Activated T-cell treated with anti-CD3 and anti-CD28 coated beads for 4 hours (primary cell): ENCODE data around the gene MAGI2.

Experiments
- DNase-seq: peaks from one replicate; pipeline ENCODE4 v3.0.0-alpha.2; 2020

The MAGI2 gene

DNA sequence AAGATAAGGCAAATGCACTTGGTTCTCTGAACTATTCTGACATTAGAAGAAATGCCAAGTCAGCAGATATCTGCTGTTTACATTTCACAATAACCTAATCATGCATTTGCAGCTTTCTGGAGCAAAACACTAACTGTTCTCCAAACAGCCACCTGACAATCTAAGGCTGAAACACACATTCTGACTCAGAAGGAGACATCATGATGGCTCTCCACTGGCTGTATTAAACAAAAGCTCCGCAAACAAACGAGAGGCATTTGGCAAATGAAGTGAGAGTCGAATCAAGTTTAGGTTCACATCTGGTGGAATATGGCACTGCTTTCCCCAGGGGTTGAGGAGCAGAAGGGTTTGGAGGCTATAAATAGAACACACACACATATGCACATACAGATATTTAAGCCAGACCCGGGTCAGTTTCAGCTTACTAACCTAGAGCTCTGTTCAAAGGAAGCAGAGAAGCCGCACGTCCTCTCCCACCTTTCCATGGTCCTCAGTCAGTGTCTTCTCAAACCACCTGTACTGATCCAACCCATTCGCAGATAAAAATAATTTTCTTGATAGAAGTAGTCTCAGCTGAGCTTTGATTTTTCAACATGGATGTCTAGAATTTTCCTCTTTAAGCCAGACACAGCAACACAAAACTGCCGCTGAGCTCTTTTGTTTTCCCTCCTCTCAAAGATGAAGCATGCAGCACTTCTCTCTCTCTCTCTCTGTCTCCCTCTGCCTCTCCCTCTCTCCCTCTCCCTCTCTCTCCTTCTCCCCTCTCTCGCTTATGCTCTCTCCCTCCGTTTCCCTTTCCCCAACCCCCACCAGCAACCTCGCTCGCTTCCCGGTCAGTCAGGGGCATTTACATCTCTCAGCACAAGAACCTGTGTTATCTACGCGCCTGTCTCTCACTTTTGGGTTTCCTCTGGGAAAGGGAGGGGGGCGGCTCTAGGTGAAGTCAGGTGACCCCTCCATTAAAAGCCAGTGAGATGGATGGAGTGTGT is 682.8 kb downstream of the MAGI2 start:
- no peak for DNase-seq

DNA sequence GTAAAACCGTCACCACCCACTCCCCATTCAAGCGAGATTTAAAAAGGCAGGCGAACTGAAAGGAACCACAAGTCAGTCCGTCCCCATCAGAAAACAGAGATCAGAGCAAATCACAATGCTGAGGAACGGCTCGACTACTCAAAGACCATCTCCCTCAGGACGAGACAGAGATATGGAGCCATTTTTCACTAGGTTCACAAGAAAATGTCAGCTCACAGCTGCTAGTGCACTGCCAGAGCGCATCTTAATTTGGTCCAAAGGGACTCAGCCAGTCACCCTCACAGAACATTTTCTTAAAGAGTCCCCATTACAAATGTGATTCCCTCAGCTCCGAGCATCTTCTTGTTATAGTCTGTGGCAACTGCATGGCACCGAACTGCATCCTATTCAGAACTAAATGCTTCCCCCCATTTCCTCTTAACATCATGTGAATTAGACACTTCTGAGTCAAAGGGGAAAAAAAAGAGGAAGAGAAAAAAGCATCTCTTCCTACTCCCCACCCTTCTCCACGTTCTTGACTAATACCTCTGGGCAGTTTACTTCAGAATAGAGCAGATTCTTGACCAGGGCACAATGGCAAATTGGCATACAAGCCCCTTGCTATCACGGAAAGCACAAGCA is 683.9 kb downstream of the MAGI2 start:
- no peak for DNase-seq

DNA sequence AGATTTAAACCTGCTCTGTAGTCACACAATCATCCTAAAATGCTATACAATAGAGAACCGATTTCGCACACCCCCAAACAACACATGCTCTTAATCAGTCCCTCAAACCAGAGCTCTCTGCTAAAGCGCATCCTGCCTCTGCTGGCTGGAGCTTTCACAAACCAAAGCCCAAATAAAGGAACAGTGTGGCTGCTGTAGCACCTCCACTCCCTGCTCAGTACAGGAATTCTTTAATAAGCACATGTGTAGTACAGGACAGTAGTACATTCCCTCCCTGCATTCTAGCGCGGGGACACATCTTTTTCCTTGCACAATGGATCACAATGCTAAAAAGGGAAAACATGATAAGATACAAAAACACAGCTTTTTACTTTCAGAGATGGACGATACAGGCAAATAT is 684.6 kb downstream of the MAGI2 start:
- DNase-seq: no peak

DNA sequence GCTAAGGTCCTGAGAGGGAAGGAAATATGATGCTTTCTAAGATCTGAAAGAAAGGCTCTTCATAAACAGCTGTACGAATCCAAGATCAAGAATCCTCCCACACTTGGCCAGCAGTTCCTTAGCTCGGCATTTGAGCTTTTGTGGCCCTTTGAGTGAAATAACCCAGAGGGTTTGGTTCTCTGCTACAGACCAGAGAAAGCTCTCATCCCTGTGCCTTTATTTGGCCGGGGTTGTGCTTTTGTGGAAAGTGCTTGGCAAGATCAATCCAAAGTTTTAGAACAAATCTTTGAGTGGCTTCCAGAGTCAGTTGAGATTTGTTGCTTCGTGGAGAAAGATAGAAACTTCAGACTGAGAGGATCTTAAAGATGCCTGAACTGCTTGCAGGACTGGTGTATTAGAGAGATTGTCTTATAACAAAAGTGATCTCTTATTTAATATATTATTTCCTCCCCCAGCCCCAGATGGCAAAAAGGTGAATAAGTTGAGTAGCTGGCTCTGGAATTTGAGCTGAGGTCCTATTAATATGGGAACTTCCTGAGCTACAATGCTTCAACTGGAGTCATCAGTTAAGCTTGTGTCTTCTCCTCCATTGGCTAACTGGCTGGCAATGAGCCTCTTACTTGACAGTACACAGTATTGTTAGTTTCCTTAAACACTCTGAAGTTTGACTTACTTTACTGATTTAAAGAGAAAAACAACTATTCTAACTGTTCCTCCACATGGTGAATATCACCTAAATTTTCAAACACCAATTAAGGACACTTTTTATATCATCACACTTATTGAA is 687.3 kb downstream of the MAGI2 start:
- DNase-seq: no peak

DNA sequence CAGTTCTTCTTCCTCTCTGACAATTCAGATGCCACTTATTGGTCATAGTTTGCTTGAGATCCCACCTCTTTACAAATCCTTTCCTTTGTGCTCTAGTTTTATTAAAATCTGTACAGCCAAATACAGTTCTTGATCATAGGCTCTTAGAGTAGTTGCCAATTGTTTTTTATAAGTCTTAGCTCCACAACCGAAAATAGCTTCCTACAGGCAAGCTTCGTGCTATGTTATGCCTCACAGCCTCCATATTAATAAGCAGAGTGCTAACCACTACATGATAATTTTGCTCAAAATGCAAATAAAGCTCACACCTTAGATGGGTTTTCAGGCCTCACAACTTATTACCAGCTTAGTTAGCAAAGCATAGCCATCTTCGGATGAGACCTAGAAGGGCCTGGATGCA is 688.9 kb downstream of the MAGI2 start:
- DNase-seq: no peak

DNA sequence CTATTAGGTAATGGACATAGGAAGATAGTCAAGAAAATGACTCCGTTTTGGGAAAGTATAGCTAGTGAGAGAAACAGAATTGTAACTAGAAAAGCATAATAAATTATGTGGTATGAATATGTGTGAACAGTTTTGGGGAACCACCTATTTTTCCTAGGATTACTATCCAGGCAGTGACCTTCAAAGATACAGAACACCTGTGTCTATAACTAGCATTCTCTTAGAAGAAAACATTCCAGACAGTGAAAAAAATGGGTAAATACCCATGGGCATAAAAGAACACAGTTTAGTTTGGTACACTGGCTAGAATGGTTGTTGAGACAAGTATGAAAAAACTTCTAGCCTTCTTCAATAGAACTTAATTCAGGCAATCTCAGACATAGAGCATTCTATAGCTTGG is 690.8 kb downstream of the MAGI2 start:
- no peak for DNase-seq

DNA sequence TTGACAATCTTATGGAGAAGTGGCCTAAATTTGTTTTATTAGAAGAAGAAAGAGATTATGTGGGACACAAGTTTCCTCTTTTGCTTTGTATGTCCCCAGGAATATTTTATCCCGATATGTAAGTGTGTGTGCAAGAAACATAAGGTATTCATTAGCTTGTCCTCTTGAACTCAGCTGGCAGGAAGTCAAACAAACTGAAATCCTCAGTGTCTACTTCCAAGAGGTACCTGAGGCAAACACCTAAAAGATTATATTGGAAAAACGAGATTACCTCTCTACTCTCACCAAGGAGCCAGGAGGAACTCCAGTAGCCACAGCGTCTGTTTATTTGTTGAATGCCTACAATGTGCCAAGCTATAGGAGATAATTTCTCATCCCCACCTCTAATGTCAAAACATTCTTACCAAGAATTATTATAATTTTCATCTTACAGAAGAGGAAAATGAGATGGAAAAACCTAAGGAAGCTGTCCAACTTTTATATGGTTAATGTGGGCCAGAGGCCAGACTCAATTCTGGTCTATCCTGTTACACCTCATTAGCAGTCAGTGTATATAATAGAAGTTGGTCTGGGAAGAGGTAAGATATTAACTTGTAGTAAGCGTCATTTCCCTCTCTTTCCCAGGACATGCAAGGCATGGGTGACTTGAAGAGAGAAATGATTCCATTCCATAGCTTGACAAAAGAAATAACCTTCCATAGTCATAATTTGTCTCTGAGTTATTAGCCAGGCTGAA is 692.7 kb downstream of the MAGI2 start:
- no peak for DNase-seq

DNA sequence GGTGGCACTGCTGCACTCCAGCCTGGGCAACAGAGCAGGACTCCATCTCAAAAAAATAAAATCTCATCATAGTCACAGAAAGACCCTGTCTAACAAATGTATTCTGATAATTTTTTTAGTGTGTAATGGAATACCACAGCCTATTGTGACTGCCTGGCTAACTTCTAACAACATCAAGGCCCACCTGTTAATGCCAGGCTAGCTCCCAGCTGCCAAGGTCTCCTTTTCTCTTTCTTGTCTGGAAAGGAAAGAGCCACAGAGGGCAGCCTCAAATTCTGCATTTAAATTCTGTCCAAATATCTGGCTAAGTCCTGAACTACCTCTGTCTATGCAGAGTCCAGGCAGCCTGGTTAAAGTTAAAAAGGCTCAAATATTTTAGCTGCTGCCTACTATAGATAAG is 700.9 kb downstream of the MAGI2 start:
- DNase-seq: no peak

DNA sequence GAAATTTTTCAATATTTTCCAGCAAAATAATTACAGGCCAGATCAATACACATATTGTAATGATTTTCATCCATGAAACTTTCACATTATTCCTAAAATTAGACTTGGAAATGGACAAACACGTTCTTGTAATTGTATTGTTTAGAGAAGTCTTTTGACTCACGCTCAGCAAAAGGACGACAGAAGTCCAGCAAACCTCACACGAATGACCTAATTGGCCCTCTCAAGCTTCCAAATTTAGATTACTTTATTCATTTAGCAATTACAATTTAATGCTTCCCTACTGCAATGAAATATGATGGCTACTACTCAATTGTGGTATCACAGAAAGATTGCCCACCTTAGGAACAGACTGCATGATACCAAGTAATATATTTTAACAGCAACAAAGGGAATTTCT is 702.2 kb downstream of the MAGI2 start:
- no peak for DNase-seq

DNA sequence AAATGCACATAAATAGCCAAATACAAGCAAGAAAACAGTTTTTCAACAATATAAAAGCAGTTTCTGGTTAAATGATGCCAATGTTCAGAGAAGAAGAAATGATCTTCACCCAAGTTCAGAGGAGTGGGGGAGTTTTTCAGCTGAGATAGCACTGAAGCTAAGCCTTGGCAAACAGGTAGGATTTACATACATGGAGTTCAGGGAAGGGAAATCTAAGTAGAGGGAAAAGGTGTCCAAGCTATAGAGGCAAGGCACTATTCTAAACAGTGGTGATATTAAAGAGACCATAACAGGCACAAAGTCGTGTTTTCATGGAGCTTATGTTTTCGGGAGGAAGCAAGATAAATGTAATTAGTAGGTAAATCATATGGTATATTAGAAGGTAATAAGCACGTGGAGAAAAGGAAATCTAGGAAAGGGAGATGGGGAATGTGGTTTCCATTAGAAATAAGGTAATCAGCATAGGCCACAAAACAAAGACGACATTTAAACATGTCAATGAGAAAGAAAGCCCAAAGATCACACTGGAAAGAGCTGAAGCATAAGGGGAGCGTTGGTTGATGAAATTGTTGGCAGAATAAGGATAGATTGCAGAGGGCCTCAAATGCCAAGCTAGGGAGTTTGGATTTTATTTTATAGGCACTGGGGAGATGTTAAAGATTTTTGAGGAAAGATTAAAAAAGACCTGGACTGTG is 704.3 kb downstream of the MAGI2 start:
- no peak for DNase-seq

DNA sequence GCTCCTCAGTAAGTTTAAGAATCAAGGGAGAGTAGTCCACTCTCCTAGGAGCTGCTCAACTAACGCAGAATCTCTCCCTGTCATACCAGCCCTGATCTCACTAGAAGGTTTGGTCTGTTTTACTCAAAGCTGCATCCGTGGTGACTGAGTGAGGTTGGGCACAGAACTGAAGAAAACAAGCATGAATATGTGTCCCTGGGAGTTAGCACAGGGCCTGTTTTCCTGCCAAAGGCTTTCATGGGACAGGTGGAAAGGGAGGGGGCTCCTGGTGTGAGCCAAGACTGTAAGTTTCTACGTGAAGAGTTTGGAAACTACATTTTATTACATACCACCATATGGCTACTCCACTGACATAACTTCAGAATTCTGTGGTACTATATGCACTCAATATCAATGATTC is 705.9 kb downstream of the MAGI2 start:
- DNase-seq: no peak

DNA sequence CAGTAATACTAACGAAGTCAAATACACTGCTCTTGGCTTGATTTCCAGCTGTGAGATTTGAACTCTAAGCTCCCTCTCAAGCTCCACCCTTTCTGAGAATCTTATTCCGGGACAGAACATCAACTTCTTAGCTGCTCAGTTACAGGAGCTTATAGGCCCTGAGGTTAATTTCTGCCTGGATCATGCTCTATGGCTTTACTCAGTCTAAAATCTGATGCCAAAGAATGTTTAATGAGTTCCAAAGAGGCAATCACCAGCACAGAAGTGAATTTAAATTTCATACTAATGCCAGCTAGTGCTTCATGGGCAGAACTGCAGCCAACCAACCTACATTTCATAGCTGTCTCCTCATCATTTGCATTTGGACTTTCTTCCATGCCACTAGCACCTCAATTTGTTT is 707.2 kb downstream of the MAGI2 start:
- DNase-seq: no peak

DNA sequence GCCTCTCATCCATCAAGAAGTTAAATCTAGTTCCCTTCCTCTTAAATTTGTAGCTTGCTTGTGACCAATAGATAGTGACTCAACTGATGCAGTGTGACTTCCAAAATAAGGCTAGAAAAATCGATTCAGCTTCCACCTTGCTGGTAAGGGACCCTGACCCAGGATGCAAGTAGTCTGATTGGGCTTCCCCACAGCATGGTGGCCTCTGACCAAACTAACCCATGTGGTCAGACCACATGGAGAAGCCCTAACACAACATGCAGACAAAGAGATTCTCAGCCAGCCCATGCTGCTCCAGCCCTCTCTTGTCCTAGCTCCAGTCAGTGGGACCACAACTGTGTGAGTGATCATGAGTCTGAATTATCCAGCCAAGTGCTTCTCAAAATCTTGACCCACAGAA is 710.8 kb downstream of the MAGI2 start:
- DNase-seq: no peak

DNA sequence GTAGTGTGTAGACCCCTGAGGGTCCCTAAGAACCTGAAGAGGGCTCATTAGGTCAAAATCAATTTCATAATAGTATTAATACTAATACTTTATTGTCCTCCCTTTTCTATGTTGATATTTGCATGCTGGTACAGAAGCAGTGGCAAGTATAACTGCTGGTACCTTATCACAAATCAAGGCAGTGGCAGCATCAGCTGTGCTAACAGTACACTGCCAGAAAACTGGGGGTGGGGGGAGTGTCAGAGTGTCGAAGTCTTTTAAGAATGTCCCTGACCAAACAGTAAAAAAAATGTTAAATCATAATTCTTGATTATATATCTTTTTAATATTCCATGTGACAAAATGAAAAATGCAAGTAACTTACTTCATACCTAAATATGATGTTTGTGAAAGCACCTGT is 716.9 kb downstream of the MAGI2 start:
- no peak for DNase-seq

DNA sequence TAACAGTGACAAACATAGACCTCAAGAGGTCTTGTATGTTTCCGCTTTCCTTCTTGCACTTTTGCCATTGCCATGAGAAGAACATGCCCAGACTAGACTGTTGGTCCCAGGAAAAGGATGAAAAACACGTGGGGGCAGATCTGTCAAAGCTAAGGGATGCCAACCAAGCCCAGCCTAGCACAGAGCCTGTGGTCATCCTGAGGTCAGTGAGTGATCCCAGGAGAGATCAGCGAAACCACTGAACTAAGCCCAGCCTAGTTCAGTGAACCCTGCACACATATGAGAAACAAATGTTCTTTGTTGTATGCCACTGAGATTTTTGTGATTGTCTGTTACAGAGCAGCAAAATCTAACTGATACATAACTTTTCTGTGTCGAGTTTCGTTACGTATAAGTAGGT is 718.8 kb downstream of the MAGI2 start:
- no peak for DNase-seq

DNA sequence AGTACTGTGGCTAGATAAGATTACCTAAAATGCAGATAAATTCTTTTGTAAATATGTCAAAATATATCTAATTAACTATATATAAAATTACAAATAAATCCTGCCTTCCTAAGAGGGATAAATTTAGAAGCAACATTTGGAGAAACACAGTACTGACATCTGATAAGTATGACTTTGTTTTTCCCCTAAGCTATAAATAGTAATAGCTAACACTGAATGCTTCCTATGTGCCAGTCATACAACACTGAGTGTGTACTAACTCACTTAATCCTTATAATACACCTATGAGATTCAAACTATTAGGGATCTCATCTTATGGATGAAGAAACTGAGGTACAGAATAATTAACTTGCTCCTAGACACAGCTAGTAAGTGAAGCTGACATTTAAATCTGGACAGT is 733.4 kb downstream of the MAGI2 start:
- no peak for DNase-seq

DNA sequence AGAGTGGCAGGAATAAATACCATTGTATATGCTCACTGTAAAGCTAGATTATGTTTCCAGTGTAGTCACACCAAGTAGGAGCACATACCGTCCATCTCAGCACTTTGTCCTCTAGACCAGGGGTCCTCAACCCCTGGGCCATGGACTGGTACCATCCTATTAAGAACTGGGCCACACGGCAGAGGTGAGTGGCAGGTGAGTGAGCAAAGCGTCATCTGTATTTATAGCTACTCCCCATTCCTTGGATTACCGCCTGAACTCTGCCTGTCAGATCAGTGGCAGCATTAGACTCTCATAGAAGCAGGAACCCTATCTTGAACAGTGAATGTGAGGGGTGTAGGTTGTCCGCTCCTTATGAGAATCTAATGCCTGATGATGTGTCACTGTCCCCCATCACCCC is 735.3 kb downstream of the MAGI2 start:
- DNase-seq: no peak

DNA sequence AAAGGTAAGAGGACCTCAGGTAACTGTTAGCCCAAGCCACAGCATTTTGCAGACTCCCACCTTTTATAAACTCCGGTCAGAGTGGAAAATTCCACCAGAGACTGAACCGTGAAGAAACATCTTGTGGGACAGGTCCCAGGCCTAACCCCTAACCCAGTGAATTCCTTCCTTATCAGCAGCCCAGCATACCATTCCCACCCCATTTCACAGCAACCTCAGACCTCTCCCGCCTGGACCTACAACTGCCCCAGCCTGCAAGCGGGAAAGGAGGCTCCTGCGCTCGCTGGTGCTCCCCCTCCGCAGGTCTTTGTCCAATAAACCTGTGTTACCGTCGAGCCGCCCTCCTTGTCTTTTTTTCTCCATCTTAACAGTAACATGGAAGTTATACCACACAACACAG is 736.6 kb downstream of the MAGI2 start:
- DNase-seq: no peak

DNA sequence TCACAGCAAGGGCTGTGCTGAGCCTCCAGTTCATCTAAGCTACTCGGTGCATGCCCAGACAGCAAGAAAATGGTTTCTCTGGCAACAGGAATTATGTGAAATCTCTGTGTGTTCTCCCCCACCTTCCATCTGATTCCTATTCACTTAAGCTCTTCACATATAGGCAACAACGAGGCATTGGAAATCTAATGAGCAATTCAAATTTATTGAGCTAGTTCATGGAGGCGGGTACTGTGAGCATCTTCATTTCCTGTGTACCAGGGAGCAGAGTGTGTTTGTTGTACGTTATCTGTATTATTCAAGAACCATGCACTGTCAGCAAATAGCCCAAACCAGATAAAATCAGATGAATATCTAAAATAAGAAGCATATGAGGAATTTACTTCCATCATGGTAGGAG is 739.1 kb downstream of the MAGI2 start:
- no peak for DNase-seq

DNA sequence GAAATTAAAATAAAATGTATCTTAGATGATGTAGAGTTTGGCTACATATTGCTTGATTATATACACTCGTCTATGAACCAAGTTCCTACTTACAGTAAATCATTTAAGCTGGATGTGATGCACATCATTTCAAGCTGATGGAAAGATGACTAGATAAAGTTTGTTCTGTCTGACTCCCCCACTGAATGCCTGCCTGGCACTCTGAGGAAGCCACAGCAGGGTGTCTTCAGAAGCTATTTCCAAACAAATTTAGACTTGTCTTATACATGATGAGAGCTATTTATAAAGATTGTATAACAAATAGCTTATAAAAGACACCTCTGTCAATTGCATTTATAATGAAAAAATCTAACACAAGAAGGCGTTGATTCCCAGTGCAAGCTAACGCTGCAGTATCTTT is 741.4 kb downstream of the MAGI2 start:
- no peak for DNase-seq

DNA sequence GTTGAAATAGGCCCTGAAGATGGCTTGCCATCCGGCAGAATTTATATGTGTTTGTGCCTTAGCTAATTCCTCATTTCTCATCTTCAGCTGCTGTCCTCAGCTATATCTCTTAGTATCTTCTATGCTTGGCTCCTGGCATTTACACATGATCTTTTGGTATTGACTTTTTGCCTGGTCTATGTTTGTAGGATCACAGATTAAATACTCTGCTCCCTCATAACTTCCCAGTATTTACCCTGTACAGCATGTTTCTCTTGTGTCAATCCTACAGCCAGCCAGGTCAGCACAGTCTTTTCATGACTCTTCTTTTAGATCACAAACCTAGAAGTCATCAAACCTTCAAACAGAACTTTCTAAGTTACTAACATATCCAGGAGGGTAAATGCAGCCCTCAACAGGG is 743.8 kb downstream of the MAGI2 start:
- no peak for DNase-seq

DNA sequence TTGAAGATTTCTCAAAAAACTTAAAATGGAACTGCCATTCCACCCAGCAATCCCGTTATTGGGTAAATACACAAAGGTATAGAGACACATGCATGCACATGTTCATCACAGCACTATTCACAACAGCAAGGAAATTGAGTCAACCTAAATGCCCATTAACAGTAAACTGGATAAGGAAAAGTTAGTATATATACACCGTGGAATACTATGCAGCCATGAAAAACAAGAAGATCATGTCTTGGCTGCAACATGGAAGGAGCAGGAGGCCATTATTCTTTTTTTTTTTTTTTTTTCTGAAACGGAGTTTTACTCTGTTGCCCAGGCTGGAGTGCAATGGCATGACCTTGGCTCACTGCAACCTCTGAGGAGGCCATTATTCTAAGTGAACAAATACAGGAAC is 749.0 kb downstream of the MAGI2 start:
- DNase-seq: no peak
